CD4-positive, alpha-beta T cell treated with Interleukin-17A for 4 hours (primary cell): ENCODE results near the gene GDE1.
A peak's percentile ranks its signal among the peaks of the same experiment; 100 is the strongest.

Source experiments
- DNase-seq: peaks from one replicate; pipeline ENCODE4 v3.0.0-alpha.2; 2020; ENCODE audit warnings: mixed read lengths

GDE1 gene

DNA sequence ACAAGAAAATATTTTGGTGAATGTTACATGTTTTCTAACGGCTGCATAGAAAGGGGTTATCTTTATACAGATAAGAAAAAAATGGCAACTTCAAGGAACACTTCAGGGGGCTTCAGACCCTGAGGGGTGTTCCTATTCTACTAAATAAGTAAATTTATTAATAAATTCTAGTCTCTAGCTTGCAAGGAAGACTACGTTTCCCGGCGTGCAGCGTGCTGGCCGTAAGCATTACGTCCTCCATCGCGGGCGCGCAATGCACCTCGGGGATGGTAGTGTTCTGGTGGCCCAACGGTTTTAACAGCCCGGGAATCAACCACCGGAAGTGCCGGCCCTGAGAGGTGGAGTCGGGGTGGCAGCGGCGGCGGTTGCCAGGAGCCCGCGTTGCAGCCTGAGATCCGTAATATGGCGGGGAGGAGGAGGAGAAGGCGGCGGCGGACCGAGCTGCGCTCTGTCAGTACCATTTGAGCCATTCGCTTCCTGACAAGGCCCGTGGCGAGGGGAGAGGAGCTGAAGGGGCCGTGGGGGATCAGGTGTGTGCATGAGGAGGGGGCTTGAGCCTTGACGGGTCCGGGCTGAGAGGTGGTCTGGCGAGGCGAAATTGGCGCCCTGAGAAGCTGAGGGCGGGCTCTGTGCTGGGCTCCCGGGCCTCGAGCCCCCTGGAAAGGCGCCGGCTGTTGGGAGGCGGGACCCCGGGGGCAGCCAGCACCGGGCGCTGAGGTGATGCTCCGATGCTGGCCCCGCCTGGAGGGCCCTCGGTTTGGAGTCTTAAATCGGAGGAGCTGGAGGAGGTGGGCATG, 1.9 kb upstream of the GDE1 start, which contains the start of gene CCP110:
Gene CCP110, plus strand, starts transcription at position 384 of the 797 bp plus-strand sequence. CDS start 3,940 bp downstream, outside the sequence.
- DNase-seq = peak; percentile 95

- no peak for DNase-seq
Observed at GRCh38 chr16:19523184-19523558, 1.3 kb upstream of the GDE1 start.

DNA sequence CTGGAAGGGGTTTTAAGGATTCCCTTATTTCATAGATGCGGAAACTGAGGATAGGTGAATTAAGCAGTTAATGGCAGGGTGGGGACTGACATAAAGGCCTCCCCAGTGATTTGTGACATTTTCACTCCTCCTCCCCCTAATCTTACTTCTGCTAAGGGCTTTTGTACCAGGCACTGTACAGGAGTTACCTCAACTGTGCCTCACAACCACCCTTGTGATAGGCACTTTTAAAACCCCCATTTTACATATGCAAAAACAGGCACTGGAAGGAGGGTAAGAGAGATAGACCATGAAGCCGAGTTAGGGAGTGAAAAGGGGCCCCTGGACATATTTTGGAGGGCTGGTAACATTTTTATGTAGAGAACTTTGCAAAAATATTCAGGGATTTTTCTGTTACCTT, 862 bp upstream of the GDE1 start:
- DNase-seq = no peak

- peak; percentile 3 for DNase-seq
Observed at GRCh38 chr16:19522397-19522732, 467 bp upstream of the GDE1 start.

- DNase-seq = peak; percentile 5
Observed at GRCh38 chr16:19520861-19521331, 1.0 kb downstream of the GDE1 start.

DNA sequence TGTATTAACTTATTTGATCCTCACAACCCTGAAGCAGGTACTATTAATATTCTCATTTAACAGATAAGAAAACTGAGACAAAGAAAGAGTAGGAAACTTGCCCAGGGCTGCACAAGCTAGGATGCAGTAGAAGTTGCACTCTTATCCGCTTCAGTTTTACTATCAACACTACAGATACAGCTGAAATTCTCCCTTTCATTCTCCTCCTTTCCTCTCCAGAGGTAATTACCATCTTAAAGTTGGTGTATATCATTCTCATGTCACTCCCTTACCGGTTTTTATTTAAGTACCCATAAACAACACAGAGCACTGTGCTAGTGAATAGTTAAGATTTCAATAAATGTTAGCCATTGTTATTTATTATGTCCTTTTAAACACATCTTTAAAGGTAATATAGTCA, 3.5 kb downstream of the GDE1 start:
- DNase-seq = no peak

DNA sequence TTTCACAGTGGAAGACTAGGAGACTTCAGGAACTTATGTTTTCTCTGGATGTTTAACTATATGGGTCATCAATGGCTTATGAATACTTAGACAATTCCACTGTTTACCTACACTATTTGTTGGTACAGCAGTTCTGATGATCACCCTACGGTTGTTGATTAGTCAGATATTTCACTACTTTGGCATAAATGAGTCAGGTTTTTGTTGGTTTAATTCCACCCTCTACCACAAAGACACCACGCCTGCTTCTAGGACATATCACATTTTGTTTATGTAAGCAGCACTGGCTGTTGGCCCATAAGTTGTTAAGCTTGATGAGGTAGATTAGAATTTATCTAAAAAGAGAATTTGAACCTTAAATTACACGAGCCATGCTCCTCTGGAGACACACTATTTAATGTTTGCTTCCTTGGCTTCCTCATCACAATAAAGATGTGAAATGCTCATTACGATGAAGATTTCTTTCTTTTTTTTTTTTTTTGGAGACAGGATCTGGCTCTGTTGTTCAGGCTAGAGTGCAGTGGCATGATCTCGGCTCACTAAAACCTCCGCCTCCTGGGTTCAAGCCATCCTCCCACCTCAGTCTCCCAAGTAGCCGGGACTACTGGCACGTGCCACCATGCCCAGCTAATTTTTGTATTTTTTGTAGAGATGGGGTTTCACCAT, 4.3 kb downstream of the GDE1 start:
- no peak for DNase-seq

DNA sequence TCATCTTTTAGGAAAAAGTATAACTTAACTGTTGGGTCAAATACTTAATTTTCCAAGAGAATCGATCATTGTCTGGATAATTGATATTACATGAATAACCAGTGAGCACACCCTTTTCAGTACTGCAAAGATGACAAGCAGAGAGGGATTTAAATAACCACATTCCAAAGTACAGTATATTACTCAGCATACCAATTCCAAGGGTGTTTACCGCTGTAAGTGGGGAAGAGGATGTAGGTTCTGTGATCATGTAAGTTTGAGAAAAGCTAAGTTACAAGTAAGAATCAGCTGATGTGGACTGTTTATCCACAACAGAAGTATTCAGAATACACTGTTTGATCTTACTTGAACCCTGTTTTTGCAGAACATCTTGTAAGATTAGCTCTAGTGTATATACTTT, 6.1 kb downstream of the GDE1 start:
- DNase-seq = no peak

DNA sequence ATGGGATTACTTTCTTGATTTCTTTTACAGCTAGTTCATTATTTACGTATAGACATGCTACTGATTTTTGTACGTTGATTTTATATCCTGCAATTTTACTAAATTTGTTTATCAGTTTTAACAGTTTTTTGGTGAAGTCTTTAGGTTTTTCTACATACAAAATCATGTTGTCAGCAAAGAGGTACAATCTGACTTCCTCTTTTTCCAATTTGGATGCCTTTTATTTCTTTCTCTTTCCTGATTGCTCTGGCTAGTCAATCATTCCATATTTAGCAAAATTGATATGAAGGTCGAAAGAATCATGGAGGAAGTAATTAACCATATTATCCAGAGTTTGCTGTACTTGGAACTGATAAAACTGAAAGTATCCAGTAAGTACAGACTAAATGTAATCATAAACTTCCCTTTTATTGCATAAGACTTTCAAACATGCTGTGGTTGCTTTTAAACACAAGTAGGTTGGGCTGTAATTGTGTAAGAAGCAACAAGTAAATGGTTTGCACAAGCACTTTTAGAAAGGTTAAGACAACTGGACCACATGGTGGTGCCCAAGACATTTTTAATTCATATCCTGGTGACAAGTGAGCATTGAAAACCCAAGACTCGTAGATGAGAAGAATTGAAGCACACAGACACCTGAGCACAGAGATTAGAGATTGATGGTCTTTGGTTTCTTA, 8.4 kb downstream of the GDE1 start:
- no peak for DNase-seq

GRCh38 chr16:19512297-19512696, 9.6 kb downstream of the GDE1 start:
- DNase-seq = no peak

DNA sequence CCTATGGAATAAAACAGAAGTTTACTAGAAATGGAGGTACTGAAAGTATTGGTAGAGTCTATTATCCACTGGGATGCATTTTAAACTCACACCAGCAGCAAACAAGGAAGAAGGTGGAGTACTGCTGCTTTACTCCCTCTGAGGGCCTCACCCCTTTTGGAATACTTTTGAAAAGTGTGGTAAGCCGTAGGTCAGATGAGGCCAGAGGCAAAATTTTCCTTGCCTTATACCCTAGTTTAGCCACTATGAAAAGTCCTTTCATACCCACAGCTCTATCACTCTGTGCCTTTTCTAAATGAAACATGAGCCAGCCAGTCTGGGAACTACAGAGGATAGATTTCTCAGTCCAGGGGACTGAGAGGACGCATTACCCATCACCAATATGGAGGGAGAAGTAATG, 14.0 kb downstream of the GDE1 start:
- no peak for DNase-seq

DNA sequence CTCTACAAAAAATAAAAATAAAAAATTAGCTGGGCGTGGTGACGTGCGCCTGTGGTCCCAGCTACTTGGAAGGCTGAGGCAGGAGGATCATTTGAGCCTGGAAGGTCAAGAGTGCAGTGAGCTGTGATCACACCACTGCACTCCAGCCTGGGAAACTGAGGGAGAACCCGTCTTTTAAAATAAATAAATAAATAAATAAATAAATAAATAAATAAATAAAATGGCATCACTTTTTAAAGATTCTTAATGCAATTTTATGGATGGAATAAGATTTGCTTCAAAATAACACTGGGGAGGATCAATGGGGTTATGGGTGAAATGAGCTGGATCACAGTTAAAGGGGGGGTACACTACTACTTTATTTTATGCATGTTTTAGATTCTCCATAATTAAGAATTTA, 14.9 kb downstream of the GDE1 start:
- no peak for DNase-seq

DNA sequence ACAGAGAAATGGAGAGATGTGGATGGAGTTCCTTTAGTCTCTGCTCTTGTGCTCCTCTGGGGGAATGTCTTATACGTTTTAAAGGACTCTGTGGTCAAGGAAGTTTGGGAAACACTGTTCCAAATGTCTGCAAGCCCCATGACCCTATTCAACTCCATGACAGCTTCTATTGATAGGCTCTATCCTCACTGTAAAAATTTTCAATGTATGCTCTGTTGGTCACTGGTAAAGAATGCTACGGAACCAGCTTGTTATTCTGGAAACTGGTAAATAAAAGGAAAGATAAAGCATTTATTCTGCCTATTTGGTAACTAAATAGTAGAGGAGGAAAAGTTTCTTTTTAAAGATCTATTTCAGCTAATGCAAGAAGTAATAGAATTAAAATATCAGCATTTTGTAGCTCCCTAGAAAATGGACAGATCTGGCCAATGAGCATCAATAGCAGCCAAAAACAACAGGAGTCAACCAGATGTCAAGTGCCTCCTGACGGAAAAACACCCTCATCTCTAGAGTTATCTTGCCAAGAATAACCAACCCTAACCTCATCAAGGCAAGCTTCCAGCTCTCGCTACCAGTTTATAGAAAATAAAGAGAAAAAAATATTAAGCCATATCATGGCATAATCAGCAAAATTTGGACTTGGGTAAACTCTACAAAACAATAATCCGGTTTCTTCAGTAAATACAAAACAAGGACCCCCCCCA, 16.1 kb downstream of the GDE1 start:
- no peak for DNase-seq

DNA sequence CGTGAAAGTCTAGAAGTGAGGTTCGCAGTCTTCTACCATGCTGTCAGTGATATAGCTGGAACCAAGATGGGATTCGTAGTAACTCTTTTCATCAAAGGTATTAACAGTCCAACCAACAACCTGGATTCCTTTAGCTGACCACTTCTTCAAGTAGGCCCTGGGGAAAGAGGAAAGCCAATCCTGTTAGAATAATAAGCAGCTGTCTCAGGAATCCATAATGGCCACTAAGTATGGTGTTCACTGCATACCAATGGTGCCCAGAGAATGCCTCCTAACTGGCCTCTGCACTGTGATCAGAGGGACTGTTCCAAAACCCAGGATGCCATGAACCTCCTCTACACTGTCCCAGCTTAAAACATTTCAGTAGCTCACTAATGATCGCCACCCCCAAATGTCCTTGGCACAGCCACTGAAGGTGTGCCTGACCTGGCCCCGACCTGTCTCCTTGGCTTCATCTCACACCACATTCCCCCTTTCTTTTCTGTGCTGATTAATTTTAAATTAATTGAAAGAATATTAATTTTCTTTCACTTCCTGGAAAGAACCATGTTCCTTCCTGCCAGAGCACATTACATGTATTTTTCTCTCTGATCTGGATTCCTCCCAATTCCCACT, 18.3 kb downstream of the GDE1 start:
- DNase-seq = no peak

- DNase-seq = peak; percentile 77
Observed at GRCh38 chr16:19502395-19503131, 19.3 kb downstream of the GDE1 start.

DNA sequence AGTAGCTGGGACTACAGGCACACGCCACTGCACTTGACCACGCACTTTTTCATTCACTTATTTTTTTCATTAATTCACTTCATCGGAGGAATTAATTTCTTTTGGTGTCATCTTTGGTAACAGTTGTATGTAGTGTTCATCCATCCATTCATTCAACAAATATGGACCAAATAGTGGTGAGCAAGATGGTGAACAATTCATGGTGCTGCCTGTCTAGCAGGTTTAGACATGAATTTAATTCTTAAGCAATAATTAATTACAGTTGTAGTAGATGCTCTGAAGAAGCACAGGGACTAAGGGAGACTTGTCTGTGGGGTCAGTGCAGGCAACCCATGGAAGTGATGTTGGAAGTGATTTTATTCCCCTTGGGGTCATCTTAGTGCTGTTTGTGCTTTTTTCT, 22.4 kb downstream of the GDE1 start:
- no peak for DNase-seq

DNA sequence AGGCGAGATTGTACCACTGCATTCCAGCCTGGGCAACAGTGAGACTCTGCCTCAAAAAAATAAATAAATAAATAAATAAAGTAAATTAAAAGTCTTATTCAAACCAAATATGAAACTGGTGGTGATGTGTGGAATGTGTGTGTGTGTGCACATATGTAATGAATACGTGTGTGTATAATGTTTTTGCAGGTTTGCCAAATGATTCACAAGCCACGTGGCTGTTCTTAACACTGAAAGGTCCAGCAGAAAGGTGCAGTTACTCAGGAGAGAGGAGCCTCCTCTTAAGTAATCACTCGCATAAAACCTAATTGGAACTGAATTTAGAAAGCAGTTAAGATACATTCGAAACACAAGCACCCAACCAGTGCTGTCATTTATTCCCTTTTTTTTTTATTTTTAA, 22.9 kb downstream of the GDE1 start:
- no peak for DNase-seq

DNA sequence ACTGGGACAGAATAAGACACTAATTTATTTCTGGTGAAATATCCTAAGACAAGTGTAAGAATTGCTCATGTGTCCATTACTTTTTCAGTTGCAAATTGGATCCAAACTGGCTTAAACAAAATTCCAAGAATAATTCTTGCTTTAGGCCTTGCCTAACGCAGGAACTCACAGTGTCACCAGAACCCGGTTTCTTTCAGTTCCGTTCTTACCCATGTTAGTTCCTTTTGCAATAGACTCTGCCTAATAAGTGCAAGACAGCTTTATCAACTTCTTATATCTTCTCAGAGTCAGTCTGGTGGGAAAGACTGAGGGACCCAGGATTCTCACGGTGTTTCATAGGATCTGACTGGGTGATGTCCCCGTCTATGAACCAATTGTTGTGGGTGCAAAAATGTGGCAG, 24.7 kb downstream of the GDE1 start:
- no peak for DNase-seq

GRCh38 chr16:19490619-19491018, 31.3 kb downstream of the GDE1 start:
- no peak for DNase-seq

DNA sequence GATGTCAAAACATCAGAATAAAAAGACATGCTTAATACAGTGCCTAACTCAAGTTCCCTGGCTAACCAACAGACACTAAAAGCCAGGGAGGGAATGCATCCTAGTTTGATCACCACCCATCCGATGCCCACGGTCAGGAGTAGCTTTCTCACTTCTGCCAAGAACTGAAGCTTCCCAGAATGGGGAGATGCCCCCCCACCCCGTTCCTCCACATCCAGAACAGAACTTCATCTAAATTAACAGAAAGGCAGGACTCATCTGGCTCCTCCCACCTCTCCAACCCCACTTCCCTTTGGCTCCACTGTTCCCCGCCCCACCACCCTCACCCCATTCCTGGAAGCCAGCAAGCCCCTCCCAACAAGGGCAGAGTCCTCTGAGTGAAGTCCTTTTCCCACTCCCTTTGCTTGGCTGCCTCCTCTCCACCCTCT, 33.7 kb downstream of the GDE1 start:
- DNase-seq = no peak

DNA sequence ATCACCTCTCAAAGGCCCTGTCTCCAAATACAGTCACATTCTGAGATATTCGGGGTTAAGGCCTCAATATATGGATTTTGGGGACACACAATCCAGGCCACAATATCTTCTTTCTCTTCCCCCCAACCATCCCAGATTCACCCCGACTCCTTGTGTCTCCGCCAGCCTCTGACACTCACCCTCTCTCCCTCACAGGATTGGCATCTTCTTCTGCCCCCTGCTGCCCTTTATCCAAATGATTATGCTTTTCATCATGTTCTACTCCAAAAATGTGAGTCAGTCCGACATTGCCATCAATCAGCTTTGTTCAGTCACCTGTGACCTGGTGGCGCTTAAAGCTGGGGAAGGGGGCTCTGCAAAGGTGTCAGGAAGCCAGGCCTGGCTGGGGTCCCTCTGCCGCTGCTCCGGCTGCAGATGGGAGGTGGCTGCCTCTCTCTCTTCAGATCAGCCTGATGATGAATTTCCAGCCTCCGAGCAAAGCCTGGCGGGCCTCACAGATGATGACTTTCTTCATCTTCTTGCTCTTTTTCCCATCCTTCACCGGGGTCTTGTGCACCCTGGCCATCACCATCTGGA, 35.1 kb downstream of the GDE1 start:
- DNase-seq = no peak

DNA sequence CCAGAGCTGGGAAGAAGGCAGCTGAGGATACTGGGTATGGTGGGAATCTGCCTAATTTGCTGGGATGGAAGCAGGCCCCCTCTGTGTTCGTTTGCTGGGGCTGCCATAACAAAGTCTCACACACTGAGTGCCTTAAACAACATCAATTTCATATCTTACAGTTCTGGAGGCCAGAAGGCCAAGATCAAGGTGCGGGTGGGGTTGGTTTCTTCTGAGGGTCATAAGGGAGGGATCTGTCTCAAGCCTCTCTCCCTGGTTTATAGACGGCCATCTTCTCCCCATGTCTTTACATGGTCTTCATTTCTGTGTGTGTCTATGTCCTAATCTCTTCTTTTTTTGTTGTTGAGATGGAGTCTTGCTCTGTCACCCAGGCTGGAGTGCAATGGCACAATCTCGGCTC, 35.8 kb downstream of the GDE1 start:
- DNase-seq = no peak
